ENCODE results near the gene TMEM213. TPM values are rescaled to one million over a fixed set of nuclear protein-coding genes. Genes with fewer than 3 reads are reported as not detected.

The TMEM213 gene
- total and polyA plus RNA-seq, 2 experiments from 2014 or later, result not detected

- in situ Hi-C loops (cut with MboI), result no loop called here
- H3K9me2 ChIP-seq (ENCODE audit: insufficient read depth), result no peaks in the 10 kb centered on the region
- no peak overlapping the region for H3K4me2 ChIP-seq (ENCODE audit: unreplicated experiment)
- H2AFZ ChIP-seq, result no peak overlapping the region
- no peaks in the 10 kb centered on the region for H3F3A ChIP-seq (ENCODE audit: insufficient read depth)
- H3K79me2 ChIP-seq (ENCODE audit: insufficient read depth), result no peaks in the 10 kb centered on the region
- no peak for DNase-seq
- H4K20me1 ChIP-seq (ENCODE audit: insufficient read depth), result no peaks in the 10 kb centered on the region
- H3K36me3 ChIP-seq (ENCODE audit: low read depth), result peaks cover 12% of the 10 kb centered on the region; the same call in 1 of the 2 replicates
- H3K4me3 ChIP-seq, result no peak overlapping the region
- TF ChIP-seq EZH2 (IDR thresholded peaks at IDR 0.05; ENCODE audit: insufficient read depth, poor library complexity, severe bottlenecking) (no peak), EZH2phosphoT487 (IDR thresholded peaks at IDR 0.05; ENCODE audit: insufficient read depth, low read depth) (no peak)
- no peaks in the 10 kb centered on the region for H3K9me3 ChIP-seq (ENCODE audit: low read depth)
- WGBS, 2 experiments (ENCODE audit: low coverage in 1 of 2, low lambda C conversion rate in 2 of 2, missing lambda C conversion rate in 2 of 2), result 64 to 65% methylated on average over 5 of the region's 5 CpGs
- H3K4me1 ChIP-seq (ENCODE audit: insufficient read depth), result no peaks in the 10 kb centered on the region
- no peak overlapping the region for H3K27ac ChIP-seq
- no peaks in the 10 kb centered on the region for H3K27me3 ChIP-seq (replicated peaks; ENCODE audit: insufficient read depth)
- no peak overlapping the region for H3K9ac ChIP-seq
These were observed 35.8 kb downstream of the TMEM213 start for GRCh38 chr7:138833596-138833995.

GRCh38 chr7:138834583-138834982, 36.8 kb downstream of the TMEM213 start:
- no peak overlapping the region for H3K27ac ChIP-seq
- no peak overlapping the region for H3K4me3 ChIP-seq
- no peaks in the 10 kb centered on the region for H4K20me1 ChIP-seq (ENCODE audit: insufficient read depth)
- no peak for TF ChIP-seq EZH2 (IDR thresholded peaks at IDR 0.05; ENCODE audit: insufficient read depth, poor library complexity, severe bottlenecking)
- no peak for TF ChIP-seq EZH2phosphoT487 (IDR thresholded peaks at IDR 0.05; ENCODE audit: insufficient read depth, low read depth)
- no peak overlapping the region for H3K4me2 ChIP-seq (ENCODE audit: unreplicated experiment)
- H3K9ac ChIP-seq, result no peak overlapping the region
- no peaks in the 10 kb centered on the region for H3F3A ChIP-seq (ENCODE audit: insufficient read depth)
- H3K4me1 ChIP-seq (ENCODE audit: insufficient read depth), result no peaks in the 10 kb centered on the region
- no peaks in the 10 kb centered on the region for H3K27me3 ChIP-seq (replicated peaks; ENCODE audit: insufficient read depth)
- WGBS, 2 experiments (ENCODE audit: low coverage in 1 of 2, low lambda C conversion rate in 2 of 2, missing lambda C conversion rate in 2 of 2), result 92 to 97% methylated on average over 9 of the region's 9 CpGs
- H3K9me2 ChIP-seq (ENCODE audit: insufficient read depth), result no peaks in the 10 kb centered on the region
- no peak for DNase-seq
- H3K9me3 ChIP-seq (ENCODE audit: low read depth), result no peaks in the 10 kb centered on the region
- in situ Hi-C loops (cut with MboI), result no loop called here
- no peak overlapping the region for H2AFZ ChIP-seq
- peaks cover 12% of the 10 kb centered on the region; the same call in 1 of the 2 replicates for H3K36me3 ChIP-seq (ENCODE audit: low read depth)
- H3K79me2 ChIP-seq (ENCODE audit: insufficient read depth), result no peaks in the 10 kb centered on the region

GRCh38 chr7:138835087-138835486, 37.3 kb downstream of the TMEM213 start:
- H2AFZ ChIP-seq, result no peak overlapping the region
- H3K27me3 ChIP-seq (replicated peaks; ENCODE audit: insufficient read depth), result no peaks in the 10 kb centered on the region
- H3K9me2 ChIP-seq (ENCODE audit: insufficient read depth), result no peaks in the 10 kb centered on the region
- in situ Hi-C loops (cut with MboI), result no loop called here
- 69 to 75% methylated on average over 11 of the region's 11 CpGs for WGBS, 2 experiments (ENCODE audit: low coverage in 1 of 2, low lambda C conversion rate in 2 of 2, missing lambda C conversion rate in 2 of 2)
- H3K27ac ChIP-seq, result no peak overlapping the region
- no peak overlapping the region for H3K9ac ChIP-seq
- H3K4me2 ChIP-seq (ENCODE audit: unreplicated experiment), result no peak overlapping the region
- TF ChIP-seq EZH2phosphoT487 (IDR thresholded peaks at IDR 0.05; ENCODE audit: insufficient read depth, low read depth) (no peak), EZH2 (IDR thresholded peaks at IDR 0.05; ENCODE audit: insufficient read depth, poor library complexity, severe bottlenecking) (no peak)
- DNase-seq, result no peak
- peaks cover 12% of the 10 kb centered on the region; the same call in 1 of the 2 replicates for H3K36me3 ChIP-seq (ENCODE audit: low read depth)
- no peak overlapping the region for H3K4me3 ChIP-seq
- no peaks in the 10 kb centered on the region for H4K20me1 ChIP-seq (ENCODE audit: insufficient read depth)
- no peaks in the 10 kb centered on the region for H3K79me2 ChIP-seq (ENCODE audit: insufficient read depth)
- H3K4me1 ChIP-seq (ENCODE audit: insufficient read depth), result no peaks in the 10 kb centered on the region
- H3F3A ChIP-seq (ENCODE audit: insufficient read depth), result no peaks in the 10 kb centered on the region
- H3K9me3 ChIP-seq (ENCODE audit: low read depth), result no peaks in the 10 kb centered on the region

- H3K9ac ChIP-seq, result no peak overlapping the region
- in situ Hi-C loops (cut with MboI), result no loop called here
- H3F3A ChIP-seq (ENCODE audit: insufficient read depth), result no peaks in the 10 kb centered on the region
- 81 to 84% methylated on average over 13 of the region's 13 CpGs for WGBS, 2 experiments (ENCODE audit: low coverage in 1 of 2, low lambda C conversion rate in 2 of 2, missing lambda C conversion rate in 2 of 2)
- no peak overlapping the region for H2AFZ ChIP-seq
- no peak overlapping the region for H3K4me2 ChIP-seq (ENCODE audit: unreplicated experiment)
- H3K9me3 ChIP-seq (ENCODE audit: low read depth), result no peaks in the 10 kb centered on the region
- peaks cover 12% of the 10 kb centered on the region; the same call in 1 of the 2 replicates for H3K36me3 ChIP-seq (ENCODE audit: low read depth)
- TF ChIP-seq EZH2 (IDR thresholded peaks at IDR 0.05; ENCODE audit: insufficient read depth, poor library complexity, severe bottlenecking), result no peak
- no peak for TF ChIP-seq EZH2phosphoT487 (IDR thresholded peaks at IDR 0.05; ENCODE audit: insufficient read depth, low read depth)
- H3K27ac ChIP-seq, result no peak overlapping the region
- no peak for DNase-seq
- no peaks in the 10 kb centered on the region for H3K79me2 ChIP-seq (ENCODE audit: insufficient read depth)
- H4K20me1 ChIP-seq (ENCODE audit: insufficient read depth), result no peaks in the 10 kb centered on the region; the same call in 1 of the 2 replicates
- no peaks in the 10 kb centered on the region for H3K27me3 ChIP-seq (replicated peaks; ENCODE audit: insufficient read depth)
- no peaks in the 10 kb centered on the region for H3K9me2 ChIP-seq (ENCODE audit: insufficient read depth)
- H3K4me1 ChIP-seq (ENCODE audit: insufficient read depth), result no peaks in the 10 kb centered on the region
- H3K4me3 ChIP-seq, result no peak overlapping the region
These were observed 39.8 kb downstream of the TMEM213 start for GRCh38 chr7:138837627-138838026.

- H3K9ac ChIP-seq, result no peak overlapping the region
- H3K27ac ChIP-seq, result no peak overlapping the region
- H3K4me2 ChIP-seq (ENCODE audit: unreplicated experiment), result no peak overlapping the region
- in situ Hi-C loops (cut with MboI), result no loop called here
- TF ChIP-seq EZH2phosphoT487 (IDR thresholded peaks at IDR 0.05; ENCODE audit: insufficient read depth, low read depth), result no peak
- no peak for TF ChIP-seq EZH2 (IDR thresholded peaks at IDR 0.05; ENCODE audit: insufficient read depth, poor library complexity, severe bottlenecking)
- H3K9me3 ChIP-seq (ENCODE audit: low read depth), result no peaks in the 10 kb centered on the region
- H3K9me2 ChIP-seq (ENCODE audit: insufficient read depth), result no peaks in the 10 kb centered on the region
- no peaks in the 10 kb centered on the region for H3K4me1 ChIP-seq (ENCODE audit: insufficient read depth)
- H4K20me1 ChIP-seq (ENCODE audit: insufficient read depth), result no peaks in the 10 kb centered on the region; the same call in 1 of the 2 replicates
- 96% methylated on average over 9 of the region's 9 CpGs for WGBS, 2 experiments (ENCODE audit: low coverage in 1 of 2, low lambda C conversion rate in 2 of 2, missing lambda C conversion rate in 2 of 2)
- H3K27me3 ChIP-seq (replicated peaks; ENCODE audit: insufficient read depth), result no peaks in the 10 kb centered on the region
- no peak overlapping the region for H2AFZ ChIP-seq
- H3K79me2 ChIP-seq (ENCODE audit: insufficient read depth), result no peaks in the 10 kb centered on the region
- H3K36me3 ChIP-seq (ENCODE audit: low read depth), result peaks cover 14% of the 10 kb centered on the region
- no peak for DNase-seq
- H3K4me3 ChIP-seq, result no peak overlapping the region
- H3F3A ChIP-seq (ENCODE audit: insufficient read depth), result no peaks in the 10 kb centered on the region
These were observed 40.4 kb downstream of the TMEM213 start for GRCh38 chr7:138838166-138838565.
